Renal cortical epithelial cell (primary cell): ENCODE data around the gene TRIO. TPM values are rescaled to one million over a fixed set of nuclear protein-coding genes. Genes with fewer than 3 reads are reported as not detected.
"Not testable (repeated sequence)": the region's sequence is repeated elsewhere in the genome, so short reads cannot be mapped to it uniquely, and the experiment has no call there.

Experiments used
- DNase-seq: peaks from one replicate; pipeline ENCODE4 v3.0.0-alpha.2; 2011; ENCODE audit warnings: low read depth
- total RNA-seq: library from RNA; depleted of rRNA; stranded (reverse); fragments of >200 nt; gene quantifications from 2 replicates; pipeline ENCODE4 v1.2.3, GENCODE V29; 2014

Gene TRIO
- total RNA-seq, 1 donor from 2014 or later: 408 TPM

DNA sequence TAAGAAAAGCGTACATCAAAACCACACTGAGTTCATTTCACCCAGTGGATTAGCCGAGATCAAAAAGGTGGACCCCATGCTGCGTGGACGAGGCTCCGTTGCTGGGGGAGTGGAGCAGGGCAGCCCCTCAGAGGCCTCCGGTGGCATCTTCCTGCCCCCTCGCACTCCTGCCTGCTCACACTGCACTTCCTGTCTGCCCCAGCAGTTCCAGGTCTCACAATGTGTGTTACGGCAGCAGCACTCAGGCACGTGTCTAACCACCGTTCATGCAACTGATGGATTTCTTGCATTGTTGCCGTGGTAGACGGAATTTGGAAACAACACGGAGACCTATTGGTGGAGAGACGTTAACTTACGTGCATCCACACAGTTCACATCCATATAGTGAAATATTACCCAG, 241.9 kb downstream of the TRIO start:
- no peak for DNase-seq

DNA sequence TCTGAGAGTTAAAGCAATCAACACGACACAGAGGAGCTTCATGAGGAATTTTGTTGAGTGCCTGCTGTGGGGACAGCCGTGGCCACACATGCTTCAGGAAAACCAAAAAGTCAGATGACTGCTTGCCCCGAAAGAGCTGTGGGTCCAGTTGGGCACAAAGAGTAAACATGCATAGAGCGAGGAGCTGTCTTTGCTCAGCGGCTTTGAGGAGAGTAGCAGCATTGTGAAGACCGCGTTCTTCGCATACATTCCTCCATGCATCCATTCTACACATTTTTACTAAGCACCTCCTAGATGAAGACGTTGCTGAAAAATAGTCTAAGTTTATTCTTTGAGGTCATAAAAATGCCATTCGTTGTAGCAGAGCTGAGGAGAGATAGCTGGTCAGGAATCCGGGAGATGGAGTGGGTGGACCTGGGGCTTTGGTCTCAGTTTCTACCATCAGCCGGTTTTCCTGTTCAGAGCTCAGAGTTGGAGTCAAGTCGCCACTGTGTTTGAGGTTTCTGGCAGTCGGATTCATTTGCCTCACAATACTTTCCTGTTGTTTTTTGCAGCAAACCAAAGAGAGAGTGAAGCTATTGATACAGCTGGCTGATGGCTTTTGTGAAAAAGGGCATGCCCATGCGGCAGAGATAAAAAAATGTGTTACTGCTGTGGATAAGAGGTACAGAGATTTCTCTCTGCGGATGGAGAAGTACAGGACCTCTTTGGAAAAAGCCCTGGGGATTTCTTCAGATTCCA, 243.9 kb downstream of the TRIO start:
- DNase-seq: no peak

GRCh38 chr5:14388741-14389140, 245.6 kb downstream of the TRIO start:
- no peak for DNase-seq

DNA sequence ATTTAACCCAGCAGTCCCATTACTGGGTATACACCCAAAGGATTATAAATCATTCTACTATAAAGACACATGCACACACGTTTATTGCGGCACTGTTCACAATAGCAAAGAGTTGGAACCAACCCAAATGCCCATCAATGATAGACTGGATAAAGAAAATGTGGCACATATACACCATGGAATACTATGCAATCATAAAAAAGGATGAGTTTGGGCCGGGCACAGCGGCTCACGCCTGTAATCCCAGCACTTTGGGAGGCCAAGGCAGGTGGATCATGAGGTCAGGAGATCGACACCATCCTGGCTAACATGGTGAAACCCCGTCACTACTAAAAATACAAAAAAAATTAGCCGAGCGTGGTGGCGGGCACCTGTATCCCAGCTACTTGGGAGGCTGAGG, 249.4 kb downstream of the TRIO start:
- not testable (repeated sequence) for DNase-seq

DNA sequence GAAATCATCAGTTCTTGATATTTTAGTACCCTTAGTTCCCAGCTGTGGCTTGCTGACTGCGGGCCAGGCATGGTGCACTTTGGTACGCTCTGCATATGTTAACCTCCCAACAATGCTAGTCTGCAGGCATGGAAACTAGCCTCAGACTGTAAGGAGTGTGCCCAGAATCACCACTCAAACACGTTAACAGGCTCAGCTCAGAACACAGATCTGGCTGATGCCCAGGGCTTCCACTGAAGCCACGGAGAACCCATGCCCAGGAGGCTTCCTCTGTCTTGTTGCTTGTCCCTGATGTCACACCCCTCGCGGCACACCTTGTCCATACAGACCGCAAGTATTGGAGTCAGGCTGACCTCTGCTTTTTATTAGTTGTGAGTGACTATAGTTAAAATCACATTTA, 251.2 kb downstream of the TRIO start:
- DNase-seq: no peak

- DNase-seq: no peak
Observed at GRCh38 chr5:14395411-14395810, 252.3 kb downstream of the TRIO start.

GRCh38 chr5:14396066-14396465, 252.9 kb downstream of the TRIO start:
- DNase-seq: no peak

DNA sequence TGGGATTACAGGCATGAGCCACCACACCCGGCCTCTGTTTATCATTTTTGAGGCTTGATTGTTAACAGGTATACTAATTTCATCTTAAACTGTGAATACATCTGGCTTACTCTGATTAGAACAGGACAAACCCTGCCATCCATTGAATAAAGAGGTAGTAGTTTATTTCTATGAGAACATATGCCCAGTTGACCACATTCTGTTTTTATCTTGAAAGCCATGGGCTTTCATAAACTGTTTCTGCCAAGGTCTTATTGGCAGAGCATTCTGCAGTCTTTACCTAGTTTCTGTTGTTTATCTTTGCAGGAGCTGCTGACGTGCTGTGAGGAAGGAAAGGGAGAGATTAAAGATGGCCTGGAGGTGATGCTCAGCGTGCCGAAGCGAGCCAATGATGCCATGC, 253.6 kb downstream of the TRIO start:
- DNase-seq: no peak

DNA sequence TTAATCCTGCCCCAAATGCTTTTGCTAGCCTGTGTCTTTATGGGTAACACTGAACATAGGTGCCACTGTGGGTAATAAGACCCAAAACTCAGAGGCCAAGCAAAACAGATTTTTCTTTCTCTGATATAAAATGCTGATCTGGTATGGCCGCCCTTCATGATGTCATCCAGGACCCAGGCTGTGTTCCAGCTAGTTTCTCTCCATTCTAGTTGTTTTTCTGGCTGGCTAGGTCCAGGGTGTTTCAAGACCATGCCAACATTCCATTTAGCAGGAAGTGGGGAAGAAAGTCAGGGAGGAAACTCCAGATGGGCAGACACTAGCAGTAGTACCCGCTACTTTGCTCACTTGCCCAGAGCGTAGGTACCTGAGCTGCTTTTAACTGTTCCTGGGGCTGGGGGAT, 254.6 kb downstream of the TRIO start:
- DNase-seq: peak; percentile 87

GRCh38 chr5:14399054-14399692, 256.0 kb downstream of the TRIO start:
- peak; percentile 63 for DNase-seq

- DNase-seq: peak; percentile 50
Observed at GRCh38 chr5:14400085-14400484, 256.9 kb downstream of the TRIO start.

- DNase-seq: peak; percentile 34
Observed at GRCh38 chr5:14400611-14401010, 257.5 kb downstream of the TRIO start.

GRCh38 chr5:14401639-14402038, 258.5 kb downstream of the TRIO start:
- no peak for DNase-seq

- DNase-seq: no peak
Observed at GRCh38 chr5:14402424-14402823, 259.3 kb downstream of the TRIO start.

DNA sequence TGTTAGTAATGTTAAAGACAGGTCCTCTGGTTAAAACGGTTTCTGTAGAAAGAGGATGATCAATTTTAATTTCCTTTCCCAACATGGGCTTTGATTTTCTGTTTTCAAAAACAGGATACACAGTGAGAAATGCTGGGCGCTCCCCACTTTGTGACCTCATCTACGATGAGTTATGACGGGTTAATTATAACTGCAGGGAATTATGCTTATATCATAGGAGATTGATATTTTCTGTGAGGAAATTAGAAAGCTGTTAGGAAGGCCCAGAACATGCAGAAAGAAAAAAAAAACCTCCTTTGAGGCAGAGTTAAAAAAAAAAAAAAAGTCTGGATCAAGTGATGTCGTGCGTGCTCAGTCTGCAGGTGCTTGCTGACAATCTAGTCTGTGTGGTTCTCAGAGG, 261.6 kb downstream of the TRIO start:
- DNase-seq: no peak

GRCh38 chr5:14405267-14405666, 262.1 kb downstream of the TRIO start:
- no peak for DNase-seq

GRCh38 chr5:14405706-14406553, 262.8 kb downstream of the TRIO start:
- DNase-seq: no peak

DNA sequence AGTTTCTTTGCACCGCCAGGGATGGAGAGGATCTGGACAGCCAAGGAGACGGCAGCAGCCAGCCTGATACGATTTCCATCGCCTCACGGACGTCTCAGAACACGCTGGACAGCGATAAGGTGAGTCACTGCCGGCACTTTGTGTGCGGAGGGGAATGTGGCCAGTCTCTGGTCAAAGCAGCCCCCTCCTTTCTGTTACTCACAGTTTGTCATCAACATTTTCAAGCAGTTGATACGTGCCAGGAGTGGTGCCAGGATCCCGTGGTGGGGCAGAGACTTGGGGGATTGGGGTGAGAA, 263.4 kb downstream of the TRIO start:
- peak; percentile 90 for DNase-seq

- no peak for DNase-seq
Observed at GRCh38 chr5:14407051-14407450, 263.9 kb downstream of the TRIO start.

DNA sequence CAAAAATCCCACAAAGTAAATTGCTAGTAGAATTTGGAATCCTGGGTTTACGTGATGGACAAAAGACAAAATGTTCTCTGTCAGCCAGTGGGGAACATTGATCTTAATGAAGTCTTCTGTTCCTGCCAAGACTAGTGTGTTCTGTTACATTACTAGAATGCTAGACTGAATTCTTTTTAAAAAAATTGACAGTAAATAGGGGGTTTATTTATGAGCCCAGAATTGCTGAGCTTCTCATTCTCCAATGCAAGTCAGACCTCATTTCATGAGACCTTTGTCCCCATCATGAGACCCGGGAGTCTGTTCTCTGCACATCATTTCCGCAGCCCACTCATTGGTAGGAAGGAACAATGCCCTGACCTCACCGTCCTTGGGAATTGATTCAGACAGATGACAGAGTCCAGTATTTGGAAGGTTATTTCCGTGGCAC, 264.6 kb downstream of the TRIO start:
- DNase-seq: no peak

DNA sequence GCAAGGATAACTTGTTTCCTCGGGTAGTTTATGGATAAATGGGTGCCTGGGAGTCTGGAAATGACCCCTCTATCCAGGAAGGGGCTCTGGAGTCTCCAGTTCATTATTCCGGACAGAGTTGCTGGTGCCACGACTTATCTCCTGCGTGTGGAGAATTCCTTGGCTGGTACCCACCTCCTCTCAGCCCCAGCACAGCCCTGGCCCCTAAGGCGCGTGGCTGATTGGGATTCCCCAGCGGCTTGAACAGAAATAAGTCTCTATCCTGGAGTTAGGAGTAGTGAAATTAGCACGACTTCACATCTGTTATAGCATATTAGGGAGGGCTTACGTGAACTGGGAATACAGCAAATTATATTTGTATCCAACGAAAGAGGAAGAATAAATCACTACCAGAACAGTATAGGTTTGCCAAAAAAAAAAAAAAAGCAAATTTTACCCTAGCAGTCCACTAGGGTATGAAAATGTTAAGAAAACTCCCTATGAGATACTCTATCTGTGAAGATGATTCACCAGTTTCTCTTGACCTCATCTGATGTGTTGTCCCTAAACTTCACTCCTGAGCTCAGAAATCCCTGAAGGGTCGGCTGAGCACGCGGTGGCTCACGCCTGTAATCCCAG, 265.9 kb downstream of the TRIO start:
- DNase-seq: no peak

DNA sequence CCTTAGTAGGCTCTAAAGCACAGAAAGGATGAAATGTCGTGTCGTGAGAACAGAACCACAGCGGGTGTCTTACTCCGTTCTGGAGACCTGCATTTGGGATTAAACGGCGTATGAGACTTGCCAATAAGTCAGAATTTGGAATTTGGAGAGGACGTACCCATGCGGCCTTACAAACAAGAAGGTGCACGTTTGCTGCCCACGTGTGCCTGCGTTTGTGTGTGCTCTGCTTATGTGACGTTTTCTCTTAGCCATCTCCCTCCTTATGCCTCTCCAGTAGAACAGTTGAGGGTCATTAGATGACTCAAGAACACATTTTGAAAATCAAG, 266.9 kb downstream of the TRIO start:
- no peak for DNase-seq
